ENCODE results near the gene PTPRT. TPM values are rescaled to one million over a fixed set of nuclear protein-coding genes. Genes with fewer than 3 reads are reported as not detected.

PTPRT gene
- total and polyA plus RNA-seq, 2 of the 13 experiments (the other 11 are each of a cell fraction or from before 2014, with no cell fraction given) = under 0.01 to 0.09 TPM

GRCh38 chr20:43167021-43167420, 22.7 kb downstream of the PTPRT start:
- H3K27me3 ChIP-seq (ENCODE audit: control insufficient read depth in 1 of 2, insufficient read depth in 2 of 2, low read length in 2 of 2) = no peaks in the 10 kb centered on the region
- H3K9me3 ChIP-seq (ENCODE audit: low read length) = no peaks in the 10 kb centered on the region
- H3K27ac ChIP-seq (ENCODE audit: extremely low read length, insufficient read depth, low read length) = no peak overlapping the region
- H2AFZ ChIP-seq (ENCODE audit: low read length) = no peak overlapping the region
- no peak for TF ChIP-seq DMAP1 (CRISPR knock-in tag; IDR thresholded peaks at IDR 0.05)
- TF ChIP-seq HOXD1 (CRISPR knock-in tag; IDR thresholded peaks at IDR 0.05) = no peak
- no peak for TF ChIP-seq GTF3A (CRISPR knock-in tag; conservative IDR thresholded peaks at IDR 0.05)
- TF ChIP-seq ZNF660 (CRISPR knock-in tag; IDR thresholded peaks at IDR 0.05; ENCODE audit: borderline replicate concordance, low read depth) = no peak
- no peak for TF ChIP-seq POLR2G (IDR thresholded peaks at IDR 0.05; ENCODE audit: low read depth, low read length)
- TF ChIP-seq SNAPC2 (CRISPR knock-in tag; IDR thresholded peaks at IDR 0.05) = no peak
- TF ChIP-seq ZFP41 (CRISPR knock-in tag; IDR thresholded peaks at IDR 0.05; ENCODE audit: borderline replicate concordance) = no peak
- TF ChIP-seq CCDC6 (CRISPR knock-in tag; IDR thresholded peaks at IDR 0.05) = no peak
- no peak for TF ChIP-seq ZFP1 (CRISPR knock-in tag; IDR thresholded peaks at IDR 0.05)
- TF ChIP-seq ZNF770 (CRISPR knock-in tag; IDR thresholded peaks at IDR 0.05) = no peak
- no peak for TF ChIP-seq FOSL1 (CRISPR knock-in tag; IDR thresholded peaks at IDR 0.05; ENCODE audit: borderline replicate concordance)
- no peak for TF ChIP-seq U2AF1 (optimal IDR thresholded peaks at IDR 0.05; ENCODE audit: low read depth, low read length)
- TF ChIP-seq ZNF350 (CRISPR knock-in tag; IDR thresholded peaks at IDR 0.05; ENCODE audit: borderline replicate concordance, low read depth) = no peak
- TF ChIP-seq ZSCAN31 (CRISPR knock-in tag; IDR thresholded peaks at IDR 0.05; ENCODE audit: low read depth) = no peak
- TF ChIP-seq HNF4A (CRISPR knock-in tag; IDR thresholded peaks at IDR 0.05) = no peak
- no peak for TF ChIP-seq ZXDC (CRISPR knock-in tag; IDR thresholded peaks at IDR 0.05)
- TF ChIP-seq HDAC2 (CRISPR knock-in tag; IDR thresholded peaks at IDR 0.05) = no peak
- TF ChIP-seq ZNF879 (CRISPR knock-in tag; IDR thresholded peaks at IDR 0.05) = no peak
- no peak for TF ChIP-seq ZFP36L1 (CRISPR knock-in tag; IDR thresholded peaks at IDR 0.05)
- H3K79me2 ChIP-seq (ENCODE audit: insufficient read depth, low read length) = no peaks in the 10 kb centered on the region
- 23% methylated on average over 1 of the region's 1 CpG for WGBS (ENCODE audit: low lambda C conversion rate)
- ChIA-PET POLR2A (no interaction called here), CTCF (ENCODE audit: low intra/inter-chr PET ratio, low total read pairs) (no interaction called here)
- no peaks in the 10 kb centered on the region for H3K4me1 ChIP-seq (ENCODE audit: insufficient read depth, low read length)
- H3K36me3 ChIP-seq (replicated peaks in 1 of 2; ENCODE audit: control insufficient read depth in 1 of 2, insufficient read depth in 2 of 2, low read length in 2 of 2) = no peaks in the 10 kb centered on the region
- no peak overlapping the region for H3K9ac ChIP-seq (ENCODE audit: insufficient read depth, low read depth, low read length)
- no TSS peak for BruUV-seq (replicated peaks)
- H4K20me1 ChIP-seq (ENCODE audit: insufficient read depth, low read length) = no peaks in the 10 kb centered on the region
- no peak overlapping the region for H3K4me3 ChIP-seq (replicated peaks in 1 of 3; ENCODE audit: insufficient read depth in 1 of 3, low read depth in 2 of 3, low read length in 3 of 3)
- intact Hi-C loops (cut with micrococcal nuclease; ENCODE audit: unreplicated experiment) = no loop called here
- DNase-seq (ENCODE audit: low spot score) = no peak
- ATAC-seq = no peak
- FAIRE-seq = no peak
- in situ Hi-C loops (cut with HindIII; ENCODE audit: extremely low pct_ligation_motif_present, low pct_unique_long_range_greater_than_20kb) = no loop called here
- no peak overlapping the region for H3K4me2 ChIP-seq (ENCODE audit: low read depth, low read length)
